ACHN (cell line): ENCODE data around the gene USP4.

Source experiments
- DNase-seq: peaks from one replicate; pipeline ENCODE4 v3.0.0-alpha.2; 2015
- in situ Hi-C: cut with HindIII; loops from 2 replicates; pipeline ENCODE4 v1.10.0; 2017; ENCODE audit warnings: low sequenced_read_pairs, low pct_ligation_motif_present, low pct_unique_long_range_greater_than_20kb

The USP4 gene

DNA sequence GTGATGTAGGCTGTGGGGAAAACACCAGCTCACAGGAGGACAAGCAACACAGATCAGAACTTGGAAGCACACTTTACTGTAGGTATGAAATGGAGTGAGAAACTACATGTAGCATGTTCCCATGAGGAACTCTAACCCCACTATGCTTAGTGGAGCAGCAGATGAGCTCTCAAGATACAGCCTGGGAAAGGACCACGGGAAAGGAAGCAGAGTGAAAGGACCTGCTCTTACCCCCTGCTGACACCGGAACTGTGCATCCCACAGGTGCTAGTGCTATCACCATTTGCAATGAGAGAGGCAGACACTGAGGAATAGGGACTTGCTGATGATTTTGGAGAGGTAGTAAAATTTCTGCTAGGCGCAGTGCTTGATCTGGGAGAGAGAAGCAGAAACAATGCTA lies 28.6 kb downstream of the USP4 start:
- no peak for DNase-seq
- in situ Hi-C loops = no loop called here

DNA sequence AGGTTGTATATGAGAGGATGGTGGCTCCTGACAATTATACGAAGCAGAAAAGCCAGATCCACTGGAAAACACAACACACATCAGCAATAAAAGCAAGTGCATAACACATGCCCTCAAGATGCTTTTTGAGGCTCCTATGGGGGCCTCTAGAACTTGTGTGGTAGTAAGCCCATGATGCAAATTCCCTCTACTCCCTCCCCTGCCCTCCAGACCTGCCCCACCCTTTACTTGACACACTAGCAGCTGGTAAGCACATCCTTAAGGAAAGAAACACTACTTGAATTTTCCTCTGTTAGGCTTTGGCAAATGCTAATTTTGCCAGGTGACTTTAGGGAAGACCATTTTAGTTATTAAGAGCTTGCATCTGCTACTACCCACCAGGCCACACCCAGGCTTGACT lies 29.2 kb downstream of the USP4 start:
- in situ Hi-C loops = no loop called here

GRCh38 chr3:49305608-49306007 lies 34.2 kb downstream of the USP4 start:
- in situ Hi-C loops = no loop called here
- no peak for DNase-seq

More for the DNA sequence above, 29.2 kb downstream of the USP4 start:
- DNase-seq = no peak

DNA sequence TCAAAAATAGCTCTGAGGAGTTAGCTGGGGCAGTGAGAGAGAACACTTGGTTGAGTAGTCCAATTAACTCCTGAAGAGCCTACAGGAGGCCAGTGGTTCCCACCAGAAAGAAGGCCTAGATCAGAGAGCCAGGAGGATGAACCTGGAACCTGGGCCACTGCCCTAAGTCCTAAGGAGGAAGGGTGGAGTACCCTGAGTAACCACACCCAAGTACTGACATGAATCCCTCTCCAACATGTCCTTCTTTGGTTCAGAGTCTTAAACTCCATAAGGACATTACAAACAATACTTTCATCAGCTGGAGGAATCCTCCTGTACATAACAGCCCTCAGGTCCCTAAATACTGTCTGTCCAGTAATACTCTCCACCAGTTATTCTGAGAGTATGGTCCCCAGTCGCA lies 37.2 kb downstream of the USP4 start:
- DNase-seq = no peak
- in situ Hi-C loops = no loop called here

DNA sequence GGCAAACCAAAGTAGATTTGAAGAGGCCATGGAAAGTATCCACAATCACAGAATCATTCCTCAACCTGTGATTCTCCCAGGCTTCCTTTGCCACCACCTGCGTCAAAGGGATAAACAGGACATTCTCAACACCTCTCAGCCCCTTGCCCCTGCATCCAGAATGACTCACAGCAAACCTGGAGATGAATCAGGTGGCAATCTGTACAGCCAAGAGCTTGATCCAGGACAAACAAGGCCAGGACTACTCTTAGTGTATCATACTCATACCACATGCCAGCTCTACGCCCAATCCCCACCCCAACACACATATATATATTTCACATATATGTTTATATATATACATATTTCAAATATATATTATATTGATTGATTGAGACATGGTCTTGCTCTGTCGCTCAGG lies 39.3 kb downstream of the USP4 start:
- no peak for DNase-seq
- in situ Hi-C loops = no loop called here

GRCh38 chr3:49298511-49298910 lies 41.3 kb downstream of the USP4 start:
- no peak for DNase-seq
- in situ Hi-C loops = no loop called here

- DNase-seq = no peak
- in situ Hi-C loops = no loop called here
Measured at GRCh38 chr3:49296781-49297411, 43.0 kb downstream of the USP4 start.

- in situ Hi-C loops = no loop called here
- DNase-seq = peak; percentile 25
Measured at GRCh38 chr3:49295489-49296058, 44.3 kb downstream of the USP4 start.

- no peak for DNase-seq
- in situ Hi-C loops = no loop called here
Measured at GRCh38 chr3:49294343-49294742, 45.5 kb downstream of the USP4 start.

- in situ Hi-C loops = no loop called here
- no peak for DNase-seq
Measured at GRCh38 chr3:49283997-49284396, 55.9 kb downstream of the USP4 start.

DNA sequence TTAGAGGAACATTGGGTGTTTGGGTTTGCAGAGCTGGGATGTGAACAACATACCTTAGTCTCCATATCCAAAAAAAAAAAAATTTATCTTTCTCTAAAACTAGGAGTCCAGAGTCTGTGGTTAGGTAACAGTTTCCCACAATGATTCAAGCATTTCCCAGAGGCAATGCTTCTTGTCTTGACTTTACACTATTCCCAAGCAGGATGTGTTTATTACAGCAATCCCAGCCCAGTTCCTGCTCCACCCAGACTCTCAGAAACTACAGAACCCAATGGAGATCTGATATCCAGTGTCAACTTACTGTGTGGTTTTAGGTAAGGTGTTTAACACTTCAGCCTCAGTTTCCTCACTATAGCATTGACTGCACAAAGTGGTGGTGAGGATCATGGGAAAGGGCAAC lies 60.5 kb downstream of the USP4 start:
- in situ Hi-C loops = no loop called here
- no peak for DNase-seq

DNA sequence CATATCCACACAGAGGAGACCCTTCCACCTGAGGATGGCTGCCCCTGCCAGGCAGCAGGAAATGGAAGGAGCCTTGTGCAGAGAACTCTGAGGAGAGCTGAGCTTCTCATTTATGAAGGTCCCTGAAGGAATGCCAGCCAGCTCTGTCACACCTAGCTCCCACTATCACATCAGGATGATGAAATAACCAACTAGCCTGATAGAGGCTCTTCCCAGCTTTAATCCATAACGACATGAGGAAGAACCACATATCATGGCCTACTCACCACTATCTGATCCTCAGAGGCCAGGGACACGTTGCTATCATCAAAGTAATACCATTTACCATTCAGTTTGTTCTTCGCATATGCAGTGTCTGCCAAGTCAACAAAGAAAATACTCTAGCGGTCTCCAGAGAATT lies 61.3 kb downstream of the USP4 start:
- no peak for DNase-seq
- in situ Hi-C loops = no loop called here

- no peak for DNase-seq
- in situ Hi-C loops = no loop called here
Measured at GRCh38 chr3:49277383-49277775, 62.5 kb downstream of the USP4 start.

GRCh38 chr3:49276475-49277382 lies 63.1 kb downstream of the USP4 start, which contains the start of gene C3orf62:
Gene C3orf62, minus strand, starts transcription at chr3:49277232. Its CDS starts 360 bp downstream, at chr3:49276872.
- no peak for DNase-seq
- in situ Hi-C loops = no loop called here

DNA sequence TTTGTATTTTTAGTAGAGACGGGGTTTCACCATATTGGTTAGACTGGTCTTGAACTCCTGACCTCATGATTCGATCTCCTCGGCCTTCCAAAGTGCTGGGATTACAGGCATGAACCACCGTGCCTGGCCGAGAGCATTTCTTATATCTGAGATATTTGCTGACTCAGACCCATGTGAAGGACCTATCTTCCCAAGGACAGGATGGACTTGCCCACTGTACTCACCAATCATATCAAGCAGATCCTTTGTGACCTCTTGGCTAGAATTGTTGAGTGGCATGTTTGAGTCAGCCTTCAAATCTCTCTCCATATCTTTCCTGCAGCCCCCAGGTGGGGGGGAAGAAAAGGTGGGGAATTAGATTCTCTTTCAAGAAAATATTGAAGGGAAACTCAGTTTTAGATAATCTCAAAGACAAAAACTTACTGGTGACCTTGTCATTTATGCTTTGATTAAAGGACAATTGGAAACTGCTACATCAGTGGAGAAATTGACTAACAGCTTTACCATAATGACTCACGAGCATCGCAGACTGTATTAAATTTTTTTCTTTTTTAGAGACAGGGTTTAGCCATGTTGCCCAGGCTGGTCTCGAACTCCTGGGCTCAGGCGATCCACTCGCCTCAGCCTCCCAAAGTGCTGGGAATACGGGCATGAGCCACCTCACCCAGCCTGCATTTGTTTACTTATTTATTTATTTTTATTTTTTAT lies 65.9 kb downstream of the USP4 start:
- in situ Hi-C loops = no loop called here
- no peak for DNase-seq

DNA sequence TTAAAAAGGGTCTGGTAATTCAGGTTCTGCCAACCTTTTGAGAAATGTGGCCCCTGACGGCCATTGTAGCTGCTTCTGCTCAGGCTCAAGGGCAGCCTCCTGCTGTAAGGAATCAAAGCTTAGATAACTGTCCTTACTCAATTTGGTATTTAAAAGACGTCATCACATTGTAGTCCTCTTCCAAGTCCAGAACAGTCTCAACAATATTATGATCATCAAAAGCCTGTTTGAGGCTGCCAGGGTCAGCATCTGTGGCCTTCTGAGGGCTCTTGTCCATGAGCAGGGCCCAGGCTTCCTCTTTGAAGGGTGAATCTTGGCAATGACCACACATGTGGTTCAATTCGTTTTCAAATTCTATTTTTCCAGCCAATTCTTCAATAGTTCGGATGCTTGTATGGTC lies 68.8 kb downstream of the USP4 start:
- DNase-seq = no peak
- in situ Hi-C loops = no loop called here

DNA sequence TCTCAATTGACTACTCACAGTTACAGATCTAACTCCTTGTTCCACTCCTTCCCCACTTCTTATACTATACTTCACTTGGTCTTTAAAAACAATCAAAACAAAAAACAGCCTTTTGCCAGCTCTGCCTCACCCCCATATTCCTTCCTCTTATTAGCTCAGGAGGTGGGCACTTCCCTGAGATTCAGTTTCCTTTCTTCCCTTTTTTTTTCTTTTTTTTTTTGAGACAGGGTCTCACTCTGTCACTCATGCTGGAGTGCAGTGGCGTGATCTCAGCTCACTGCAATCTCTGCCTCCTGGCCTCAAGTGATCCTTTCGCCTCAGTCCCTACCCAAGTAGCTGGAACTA lies 69.7 kb downstream of the USP4 start:
- DNase-seq = no peak

GRCh38 chr3:49269443-49270155 lies 70.3 kb downstream of the USP4 start:
- no peak for DNase-seq
- in situ Hi-C loops = no loop called here

More for the DNA sequence above, 69.7 kb downstream of the USP4 start:
- in situ Hi-C loops = no loop called here
